Smooth muscle cell (in vitro differentiated cells): ENCODE results near the gene GSTP1. TPM values are rescaled to one million over a fixed set of nuclear protein-coding genes. Genes with fewer than 3 reads are reported as not detected.

ENCODE experiments used
- DNase-seq: peaks from one replicate; lab custom pipeline; 2025; ENCODE audit not compliant: unreplicated experiment; lab: John Stamatoyannopoulos, UW
- H2AFZ ChIP-seq: fragments of 200-600 bp; sonication (generic); 2 replicates; pipeline ENCODE4 v1.6.0; 2016; ENCODE audit warnings: antibody characterized with exemption, low read depth, mild to moderate bottlenecking
- H3F3A ChIP-seq: fragments of 200-600 bp; sonication (generic); 2 replicates; pipeline ENCODE4 v1.6.0; 2017; ENCODE audit warnings: antibody characterized with exemption, low read depth
- H3K27ac ChIP-seq: fragments of 200-600 bp; sonication (generic); 2 replicates; pipeline ENCODE4 v1.5.1; 2016; ENCODE audit warnings: low read depth, mild to moderate bottlenecking
- H3K27me3 ChIP-seq: fragments of 200-600 bp; sonication (generic); 2 replicates; pipeline ENCODE4 v1.6.1; 2016; ENCODE audit warnings: low read depth, mild to moderate bottlenecking
- H3K36me3 ChIP-seq: fragments of 200-600 bp; sonication (generic); 2 replicates; pipeline ENCODE4 v1.5.1; 2016; ENCODE audit warnings: low read depth
- H3K4me1 ChIP-seq: fragments of 200-600 bp; sonication (generic); 2 replicates; pipeline ENCODE4 v1.5.1; 2016; ENCODE audit warnings: low read depth
- H3K4me2 ChIP-seq: fragments of 200-600 bp; sonication (generic); 2 replicates; pipeline ENCODE4 v1.6.0; 2016; ENCODE audit warnings: mild to moderate bottlenecking
- H3K4me3 ChIP-seq: fragments of 200-600 bp; sonication (generic); 2 replicates; pipeline ENCODE4 v1.5.1; 2016; ENCODE audit warnings: mild to moderate bottlenecking
- H3K79me2 ChIP-seq: fragments of 200-600 bp; sonication (generic); 2 replicates; pipeline ENCODE4 v1.6.0; 2016; ENCODE audit warnings: low read depth, mild to moderate bottlenecking
- H3K9ac ChIP-seq: fragments of 200-600 bp; sonication (generic); 2 replicates; pipeline ENCODE4 v1.6.0; 2016; ENCODE audit warnings: low read depth
- H3K9me3 ChIP-seq: fragments of 200-600 bp; sonication (generic); replicated peaks from 2 replicates; pipeline ENCODE4 v1.5.1; 2016; ENCODE audit warnings: low read depth
- H4K20me1 ChIP-seq: fragments of 200-600 bp; sonication (generic); 2 replicates; pipeline ENCODE4 v1.6.0; 2016; ENCODE audit warnings: low read depth
- CTCF ChIP-seq: fragments of 200-600 bp; sonication (generic); IDR thresholded peaks from 2 replicates; pipeline ENCODE4 v1.5.1; 2017; ENCODE audit warnings: borderline replicate concordance, mild to moderate bottlenecking, antibody characterized with exemption; ENCODE audit not compliant: insufficient read depth, poor library complexity, severe bottlenecking
- WGBS: methylation state at CpG from one replicate; pipeline ENCODE4 v1.1.7; 2016; ENCODE audit warnings: low lambda C conversion rate; 5-methylcytosine and 5-hydroxymethylcytosine counted together
- polyA plus RNA-seq: library from polyadenylated mRNA; unstranded; fragments of >200 nt; fragmentation: Nextera tagmentation; extraction: Ambion mirVana; gene quantifications from 2 replicates; pipeline ENCODE4 v1.2.1, GENCODE V29; 2016
- total RNA-seq: library from RNA; depleted of rRNA; stranded (reverse); fragments of >200 nt; gene quantifications from 2 replicates; pipeline ENCODE4 v1.2.3, GENCODE V29; 2014

Gene GSTP1
- total and polyA plus RNA-seq, 2 experiments from 2014 or later, result 874 to 1,489 TPM

- H3K27ac ChIP-seq, result no peak overlapping the region
- no peaks in the 10 kb centered on the region for H3K36me3 ChIP-seq
- H3K4me1 ChIP-seq, result peaks cover 8% of the 10 kb centered on the region
- TF ChIP-seq CTCF, result no peak
- H3K27me3 ChIP-seq, result no peaks in the 10 kb centered on the region
- no peak overlapping the region for H3K4me2 ChIP-seq
- DNase-seq, result no peak
- no peaks in the 10 kb centered on the region for H3F3A ChIP-seq
- 93% methylated on average over 13 of the region's 14 CpGs for WGBS
- no peak overlapping the region for H3K4me3 ChIP-seq
- no peak overlapping the region for H2AFZ ChIP-seq
- H3K79me2 ChIP-seq, result no peaks in the 10 kb centered on the region
- no peak overlapping the region for H3K9ac ChIP-seq
- no peaks in the 10 kb centered on the region for H3K9me3 ChIP-seq
- H4K20me1 ChIP-seq, result no peaks in the 10 kb centered on the region
Observed at GRCh38 chr11:67576735-67577475, 6.7 kb upstream of the GSTP1 start.

- Histone ChIP-seq H3K4me1 (peaks cover 8% of the 10 kb centered on the region), H3K36me3 (no peaks in the 10 kb centered on the region), H3K9ac (no peak overlapping the region), H3K79me2 (no peaks in the 10 kb centered on the region), H2AFZ (no peak overlapping the region), H3K27ac (no peak overlapping the region), H3F3A (peaks cover 5% of the 10 kb centered on the region), H3K9me3 (no peaks in the 10 kb centered on the region), H4K20me1 (no peaks in the 10 kb centered on the region), H3K4me2 (no peak overlapping the region), H3K27me3 (no peaks in the 10 kb centered on the region), H3K4me3 (no peak overlapping the region)
- no peak for DNase-seq
- no peak for TF ChIP-seq CTCF
- WGBS, result 95% methylated on average over 6 of the region's 6 CpGs
Observed at GRCh38 chr11:67577951-67578350, 5.7 kb upstream of the GSTP1 start.

- no peak overlapping the region for H3K27ac ChIP-seq
- no peaks in the 10 kb centered on the region for H3K9me3 ChIP-seq
- H3K9ac ChIP-seq, result no peak overlapping the region
- H3K79me2 ChIP-seq, result peaks cover 20% of the 10 kb centered on the region
- H3K4me2 ChIP-seq, result no peak overlapping the region
- no peak overlapping the region for H2AFZ ChIP-seq
- DNase-seq, result no peak
- H3K4me1 ChIP-seq, result peaks cover 17% of the 10 kb centered on the region
- H3K36me3 ChIP-seq, result no peaks in the 10 kb centered on the region
- H3F3A ChIP-seq, result peaks cover 12% of the 10 kb centered on the region
- 28% methylated on average over 11 of the region's 11 CpGs for WGBS
- no peaks in the 10 kb centered on the region for H3K27me3 ChIP-seq
- H4K20me1 ChIP-seq, result peaks cover 23% of the 10 kb centered on the region
- H3K4me3 ChIP-seq, result no peak overlapping the region
- no peak for TF ChIP-seq CTCF
Observed at GRCh38 chr11:67581469-67581868, 2.1 kb upstream of the GSTP1 start.

- TF ChIP-seq CTCF, result no peak
- peaks cover 20% of the 10 kb centered on the region for H3K79me2 ChIP-seq
- peaks cover 28% of the 10 kb centered on the region for H4K20me1 ChIP-seq
- no peak for DNase-seq
- H3K9ac ChIP-seq, result no peak overlapping the region
- no peaks in the 10 kb centered on the region for H3K9me3 ChIP-seq
- H2AFZ ChIP-seq, result no peak overlapping the region
- no peak overlapping the region for H3K4me2 ChIP-seq
- H3F3A ChIP-seq, result peaks cover 12% of the 10 kb centered on the region
- no peak overlapping the region for H3K27ac ChIP-seq
- 79% methylated on average over 4 of the region's 4 CpGs for WGBS
- H3K4me1 ChIP-seq, result peaks cover 17% of the 10 kb centered on the region
- H3K36me3 ChIP-seq, result no peaks in the 10 kb centered on the region
- H3K27me3 ChIP-seq, result no peaks in the 10 kb centered on the region
- no peak overlapping the region for H3K4me3 ChIP-seq
Observed at GRCh38 chr11:67582011-67582410, 1.6 kb upstream of the GSTP1 start.
